Measurements from ENCODE around the gene WWOX.

WWOX gene

GRCh38 chr16:78890373-78890895, 791.0 kb downstream of the WWOX start:
- H3K4me3 ChIP-seq, result no peak overlapping the region
- H3K9me3 ChIP-seq (ENCODE audit: low read depth, low read length), result no peaks in the 10 kb centered on the region
- no peak for TF ChIP-seq FOXP2 (optimal IDR thresholded peaks at IDR 0.05; ENCODE audit: control extremely low read depth, extremely low read length, insufficient read depth)
- TF ChIP-seq EZH2 (IDR thresholded peaks at IDR 0.05), result no peak
- no peak for TF ChIP-seq POLR2AphosphoS5 (IDR thresholded peaks at IDR 0.05; ENCODE audit: borderline replicate concordance, low read depth, low read length)
- no peak overlapping the region for H3K9ac ChIP-seq (ENCODE audit: insufficient read length)
- no peak overlapping the region for H3K27ac ChIP-seq
- H3K36me3 ChIP-seq (ENCODE audit: insufficient read depth, low read length), result no peaks in the 10 kb centered on the region
- no peak for DNase-seq (ENCODE audit: low read depth, low spot score)

GRCh38 chr16:78892951-78893733, 793.7 kb downstream of the WWOX start:
- DNase-seq (ENCODE audit: low read depth, low spot score), result no peak
- Histone ChIP-seq H3K9me3 (ENCODE audit: low read depth, low read length) (no peaks in the 10 kb centered on the region), H3K9ac (ENCODE audit: insufficient read length) (no peak overlapping the region), H3K4me3 (no peak overlapping the region), H3K27ac (no peak overlapping the region), H3K36me3 (ENCODE audit: insufficient read depth, low read length) (no peaks in the 10 kb centered on the region)
- TF ChIP-seq FOXP2 (optimal IDR thresholded peaks at IDR 0.05; ENCODE audit: control extremely low read depth, extremely low read length, insufficient read depth) (no peak), POLR2AphosphoS5 (IDR thresholded peaks at IDR 0.05; ENCODE audit: borderline replicate concordance, low read depth, low read length) (no peak)

GRCh38 chr16:78894886-78895285, 795.4 kb downstream of the WWOX start:
- TF ChIP-seq POLR2AphosphoS5 (IDR thresholded peaks at IDR 0.05; ENCODE audit: borderline replicate concordance, low read depth, low read length) (no peak), FOXP2 (optimal IDR thresholded peaks at IDR 0.05; ENCODE audit: control extremely low read depth, extremely low read length, insufficient read depth) (no peak), EZH2 (IDR thresholded peaks at IDR 0.05) (no peak)
- Histone ChIP-seq H3K27ac (no peak overlapping the region), H3K9me3 (ENCODE audit: low read depth, low read length) (no peaks in the 10 kb centered on the region), H3K36me3 (ENCODE audit: insufficient read depth, low read length) (no peaks in the 10 kb centered on the region), H3K9ac (ENCODE audit: insufficient read length) (no peak overlapping the region), H3K4me3 (no peak overlapping the region)
- DNase-seq (ENCODE audit: low read depth, low spot score), result no peak

- Histone ChIP-seq H3K36me3 (ENCODE audit: insufficient read depth, low read length) (no peaks in the 10 kb centered on the region), H3K4me3 (no peak overlapping the region), H3K9ac (ENCODE audit: insufficient read length) (no peak overlapping the region), H3K9me3 (ENCODE audit: low read depth, low read length) (no peaks in the 10 kb centered on the region), H3K27ac (no peak overlapping the region)
- TF ChIP-seq EZH2 (IDR thresholded peaks at IDR 0.05) (no peak), FOXP2 (optimal IDR thresholded peaks at IDR 0.05; ENCODE audit: control extremely low read depth, extremely low read length, insufficient read depth) (no peak), POLR2AphosphoS5 (IDR thresholded peaks at IDR 0.05; ENCODE audit: borderline replicate concordance, low read depth, low read length) (no peak)
- no peak for DNase-seq (ENCODE audit: low read depth, low spot score)
Measured at GRCh38 chr16:78895681-78896080, 796.2 kb downstream of the WWOX start.

GRCh38 chr16:78896280-78896679, 796.8 kb downstream of the WWOX start:
- no peak overlapping the region for H3K9ac ChIP-seq (ENCODE audit: insufficient read length)
- TF ChIP-seq POLR2AphosphoS5 (IDR thresholded peaks at IDR 0.05; ENCODE audit: borderline replicate concordance, low read depth, low read length), result no peak
- H3K4me3 ChIP-seq, result no peak overlapping the region
- H3K27ac ChIP-seq, result no peak overlapping the region
- no peak for DNase-seq (ENCODE audit: low read depth, low spot score)
- H3K9me3 ChIP-seq (ENCODE audit: low read depth, low read length), result no peaks in the 10 kb centered on the region
- H3K36me3 ChIP-seq (ENCODE audit: insufficient read depth, low read length), result no peaks in the 10 kb centered on the region

GRCh38 chr16:78897299-78897698, 797.8 kb downstream of the WWOX start:
- no peak for TF ChIP-seq EZH2 (IDR thresholded peaks at IDR 0.05)
- TF ChIP-seq POLR2AphosphoS5 (IDR thresholded peaks at IDR 0.05; ENCODE audit: borderline replicate concordance, low read depth, low read length), result no peak
- TF ChIP-seq FOXP2 (optimal IDR thresholded peaks at IDR 0.05; ENCODE audit: control extremely low read depth, extremely low read length, insufficient read depth), result no peak
- H3K9me3 ChIP-seq (ENCODE audit: low read depth, low read length), result no peaks in the 10 kb centered on the region
- H3K9ac ChIP-seq (ENCODE audit: insufficient read length), result no peak overlapping the region
- no peak overlapping the region for H3K4me3 ChIP-seq
- H3K27ac ChIP-seq, result no peak overlapping the region
- no peak for DNase-seq (ENCODE audit: low read depth, low spot score)
- no peaks in the 10 kb centered on the region for H3K36me3 ChIP-seq (ENCODE audit: insufficient read depth, low read length)

- Histone ChIP-seq H3K36me3 (ENCODE audit: insufficient read depth, low read length) (no peaks in the 10 kb centered on the region), H3K9me3 (ENCODE audit: low read depth, low read length) (no peaks in the 10 kb centered on the region), H3K27ac (no peak overlapping the region), H3K9ac (ENCODE audit: insufficient read length) (no peak overlapping the region), H3K4me3 (no peak overlapping the region)
- no peak for TF ChIP-seq POLR2AphosphoS5 (IDR thresholded peaks at IDR 0.05; ENCODE audit: borderline replicate concordance, low read depth, low read length)
- no peak for TF ChIP-seq EZH2 (IDR thresholded peaks at IDR 0.05)
- no peak for TF ChIP-seq FOXP2 (optimal IDR thresholded peaks at IDR 0.05; ENCODE audit: control extremely low read depth, extremely low read length, insufficient read depth)
- DNase-seq (ENCODE audit: low read depth, low spot score), result no peak
Measured at GRCh38 chr16:78900044-78900811, 800.8 kb downstream of the WWOX start.

- Histone ChIP-seq H3K9me3 (ENCODE audit: low read depth, low read length) (no peaks in the 10 kb centered on the region), H3K9ac (ENCODE audit: insufficient read length) (no peak overlapping the region), H3K27ac (no peak overlapping the region), H3K4me3 (no peak overlapping the region), H3K36me3 (ENCODE audit: insufficient read depth, low read length) (no peaks in the 10 kb centered on the region)
- TF ChIP-seq FOXP2 (optimal IDR thresholded peaks at IDR 0.05; ENCODE audit: control extremely low read depth, extremely low read length, insufficient read depth) (no peak), POLR2AphosphoS5 (IDR thresholded peaks at IDR 0.05; ENCODE audit: borderline replicate concordance, low read depth, low read length) (no peak), EZH2 (IDR thresholded peaks at IDR 0.05) (no peak)
- DNase-seq (ENCODE audit: low read depth, low spot score), result no peak
Measured at GRCh38 chr16:78900966-78901365, 801.5 kb downstream of the WWOX start.

All from SK-N-MC (cell line).